Measurements from ENCODE around the gene TAS1R3.

Gene TAS1R3

GRCh38 chr1:1302951-1303509 lies 28.1 kb upstream of the TAS1R3 start:
- no peak for DNase-seq (ENCODE audit: low read depth)
- no peak overlapping the region for H3K4me3 ChIP-seq (ENCODE audit: low read depth, low read length)
- TF ChIP-seq CTCF (IDR thresholded peaks at IDR 0.05; ENCODE audit: insufficient read depth, low read depth, low read length, missing control alignments): no peak

- no peak overlapping the region for H3K4me3 ChIP-seq (ENCODE audit: low read depth, low read length)
- no peak for TF ChIP-seq CTCF (IDR thresholded peaks at IDR 0.05; ENCODE audit: insufficient read depth, low read depth, low read length, missing control alignments)
- no peak for DNase-seq (ENCODE audit: low read depth)
Observed at GRCh38 chr1:1303736-1304135, 27.3 kb upstream of the TAS1R3 start.

- no peak for DNase-seq (ENCODE audit: low read depth)
- no peak for TF ChIP-seq CTCF (IDR thresholded peaks at IDR 0.05; ENCODE audit: insufficient read depth, low read depth, low read length, missing control alignments)
- no peak overlapping the region; the same call in 1 of the 2 replicates for H3K4me3 ChIP-seq (ENCODE audit: low read depth, low read length)
Observed at GRCh38 chr1:1304331-1305299, 26.5 kb upstream of the TAS1R3 start.

GRCh38 chr1:1305300-1306069 lies 25.6 kb upstream of the TAS1R3 start:
- peak; percentile 72 for DNase-seq (ENCODE audit: low read depth)
- peak; percentile 17 for TF ChIP-seq CTCF (IDR thresholded peaks at IDR 0.05; ENCODE audit: insufficient read depth, low read depth, low read length, missing control alignments)
- H3K4me3 ChIP-seq (ENCODE audit: low read depth, low read length): peak overlapping the region; percentile 46

GRCh38 chr1:1306070-1306660 lies 24.9 kb upstream of the TAS1R3 start:
- peak; percentile 45 for DNase-seq (ENCODE audit: low read depth)
- peak; percentile 23 for TF ChIP-seq CTCF (IDR thresholded peaks at IDR 0.05; ENCODE audit: insufficient read depth, low read depth, low read length, missing control alignments)
- H3K4me3 ChIP-seq (ENCODE audit: low read depth, low read length): peak overlapping the region; percentile 70

GRCh38 chr1:1306661-1307260 lies 24.3 kb upstream of the TAS1R3 start:
- DNase-seq (ENCODE audit: low read depth): no peak
- TF ChIP-seq CTCF (IDR thresholded peaks at IDR 0.05; ENCODE audit: insufficient read depth, low read depth, low read length, missing control alignments): no peak

More at GRCh38 chr1:1306661-1307260, 24.3 kb upstream of the TAS1R3 start:
- H3K4me3 ChIP-seq (ENCODE audit: low read depth, low read length): peak overlapping the region; percentile 70

All from GM12865 (cell line).